Fibroblast of lung (primary cell): Measurements from ENCODE around the gene UIMC1.

ENCODE experiments used
- CTCF ChIP-seq, 2 donors: IDR thresholded peaks in 1 of 2; conservative IDR thresholded peaks in 1 of 2; 1 replicate in 1 of 2; 2 replicates in 1 of 2; pipeline ENCODE4 v1.5.1; 2011 to 2012; ENCODE audit warnings: low read length in 2 of 2, control low read depth in 1 of 2, inconsistent platforms in 1 of 2, low read depth in 1 of 2, mild to moderate bottlenecking in 1 of 2
- EZH2 ChIP-seq: IDR thresholded peaks from 2 replicates; pipeline ENCODE4 v1.5.1; 2012; ENCODE audit warnings: low read length, control low read depth, mild to moderate bottlenecking; ENCODE audit errors: missing control alignments

GRCh38 chr5:176906796-176907195 is 99.8 kb downstream of the UIMC1 start:
- TF ChIP-seq CTCF (conservative IDR thresholded peaks at IDR 0.05 in 1 of 2, IDR thresholded peaks at IDR 0.05 in 1 of 2; ENCODE audit: low read depth in 1 of 2, low read length in 2 of 2) (no peak), EZH2 (no peak)
